GM12891 (cell line): ENCODE data around the gene USP31.

ENCODE experiments used
- PAX5 ChIP-seq: IDR thresholded peaks from 2 replicates; pipeline ENCODE4 v1.6.1; 2011; ENCODE audit warnings: low read length, moderate library complexity, mild to moderate bottlenecking; ENCODE audit not compliant: insufficient read depth, severe bottlenecking
- POLR2A ChIP-seq: IDR thresholded peaks from 2 replicates; pipeline ENCODE4 v1.6.1; 2011; ENCODE audit warnings: low read depth, low read length, control low read depth
- POLR2AphosphoS5 ChIP-seq: IDR thresholded peaks from 2 replicates; pipeline ENCODE4 v1.6.1; 2011; ENCODE audit warnings: low read depth, low read length, control low read depth
- POU2F2 ChIP-seq: IDR thresholded peaks from 2 replicates; pipeline ENCODE4 v1.6.1; 2011; ENCODE audit warnings: low read depth, mild to moderate bottlenecking, control low read depth, low read length, moderate library complexity
- SPI1 ChIP-seq: IDR thresholded peaks from 2 replicates; pipeline ENCODE4 v1.6.1; 2011; ENCODE audit warnings: low read depth, low read length, control low read depth
- TAF1 ChIP-seq: IDR thresholded peaks from 2 replicates; pipeline ENCODE4 v1.6.1; 2011; ENCODE audit warnings: low read depth, low read length, control low read depth

- TF ChIP-seq SPI1 (no peak), POLR2A (no peak), POU2F2 (no peak), POLR2AphosphoS5 (no peak), TAF1 (no peak), PAX5 (no peak)
Observed at GRCh38 chr16:23148513-23149266, 562 bp downstream of the USP31 start.
